ENCODE measurements around the gene DLG5. TPM values are rescaled to one million over a fixed set of nuclear protein-coding genes. Genes with fewer than 3 reads are reported as not detected.

DLG5 gene
- total RNA-seq, 2 experiments from 2014 or later: 2.8 to 2.9 TPM

DNA sequence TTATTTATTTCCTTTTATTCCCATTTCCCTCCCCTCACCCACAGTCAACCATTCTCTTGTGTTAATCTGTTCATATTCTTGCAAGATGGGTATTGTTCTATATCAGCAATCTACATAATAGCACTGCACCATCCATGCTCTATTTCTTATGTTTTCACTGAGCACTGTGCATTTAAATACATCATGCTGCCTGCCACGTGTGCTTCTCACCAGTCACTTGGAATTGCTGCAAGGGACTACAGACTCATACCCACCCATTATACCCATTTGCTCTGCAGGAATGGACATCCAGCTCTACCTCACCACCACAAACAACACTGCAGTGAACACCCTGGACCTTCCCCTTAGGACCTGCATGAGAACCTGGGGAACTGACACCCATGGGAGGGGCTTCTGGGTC lies 20.8 kb downstream of the DLG5 start:
- H3K27me3 Mint-ChIP-seq: peaks cover 7% of the 10 kb centered on the region
- CTCF ChIA-PET: no interaction called here
- POLR2A ChIA-PET: no interaction called here
- no peak overlapping the region for H3K4me3 Mint-ChIP-seq
- DNase-seq: no peak
- H3K27ac Mint-ChIP-seq: no peak overlapping the region
- no peaks in the 10 kb centered on the region for H3K9me3 Mint-ChIP-seq
- H3K36me3 Mint-ChIP-seq (ENCODE audit: low read depth): no peaks in the 10 kb centered on the region
- H3K4me1 Mint-ChIP-seq: no peaks in the 10 kb centered on the region

DNA sequence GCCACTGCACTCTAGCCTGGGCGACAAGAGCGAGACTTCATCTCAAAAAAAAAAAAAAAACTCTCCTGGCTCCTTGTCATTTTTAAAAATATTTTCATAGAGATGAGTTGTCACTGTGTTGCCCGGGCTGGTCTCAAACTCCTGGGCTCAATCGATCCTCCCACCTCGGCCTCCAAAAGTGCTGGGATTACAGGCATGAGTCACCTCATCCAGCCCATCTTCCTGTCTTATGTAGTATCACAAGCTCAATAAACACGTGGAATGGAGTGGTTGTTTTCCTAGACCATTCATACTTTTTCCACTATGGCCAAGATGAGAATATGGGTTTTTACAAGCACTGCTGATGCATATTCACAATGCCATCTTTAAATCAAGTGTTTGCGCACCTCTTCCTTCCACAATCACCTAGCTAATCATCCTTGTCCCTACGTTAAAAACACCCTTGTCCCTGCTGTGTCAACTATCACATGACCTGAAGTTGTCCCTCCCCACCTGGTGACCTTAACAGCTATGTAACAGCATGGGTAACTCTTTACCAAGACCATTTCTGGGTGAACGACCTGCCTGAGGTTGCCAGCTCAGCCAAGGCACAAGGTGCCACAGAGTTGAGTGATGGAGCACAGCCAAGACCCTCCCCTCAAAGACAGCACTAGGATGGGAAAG lies 21.3 kb downstream of the DLG5 start:
- CTCF ChIA-PET: no interaction called here
- Mint-ChIP-seq H3K4me3 (no peak overlapping the region), H3K27ac (no peak overlapping the region), H3K36me3 (ENCODE audit: low read depth) (no peaks in the 10 kb centered on the region), H3K27me3 (peaks cover 8% of the 10 kb centered on the region), H3K9me3 (no peaks in the 10 kb centered on the region), H3K4me1 (no peaks in the 10 kb centered on the region)
- DNase-seq: no peak
- POLR2A ChIA-PET: no interaction called here

DNA sequence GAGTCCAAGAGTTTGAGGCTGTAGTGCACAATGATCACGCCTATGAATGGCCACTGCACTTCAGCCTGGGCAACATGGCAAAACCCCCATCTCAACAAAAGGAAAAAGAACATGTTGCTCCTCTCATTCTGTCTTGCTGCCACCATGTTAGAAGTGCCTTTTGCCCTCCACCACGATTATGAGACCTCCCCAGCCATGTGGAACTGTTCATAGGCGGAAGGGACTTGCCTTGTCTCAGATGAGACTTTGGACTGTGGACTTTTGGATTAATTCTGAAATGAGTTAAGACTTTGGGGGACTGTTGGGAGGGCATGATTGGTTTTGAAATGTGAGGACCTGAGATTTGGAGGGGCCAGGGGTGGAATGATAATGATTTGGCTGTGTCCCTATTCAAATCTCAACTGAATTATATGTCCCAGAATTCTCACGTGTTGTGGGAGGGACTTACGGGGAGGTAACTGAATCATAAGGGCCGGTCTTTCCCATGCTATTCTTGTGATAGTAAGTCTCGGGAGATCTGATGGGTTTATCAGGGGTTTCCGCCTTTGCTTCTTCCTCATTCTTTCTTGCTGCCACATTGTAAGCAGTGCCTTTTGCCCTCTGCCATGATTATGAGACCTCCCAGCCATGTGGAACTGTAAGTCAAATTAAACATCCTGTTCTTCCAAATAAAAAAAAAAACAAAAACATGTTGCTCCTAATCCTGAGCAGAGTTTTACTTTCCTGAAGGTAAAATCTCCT lies 22.3 kb downstream of the DLG5 start:
- Mint-ChIP-seq H3K36me3 (ENCODE audit: low read depth) (no peaks in the 10 kb centered on the region), H3K9me3 (no peaks in the 10 kb centered on the region), H3K27me3 (peaks cover 5% of the 10 kb centered on the region), H3K4me1 (no peaks in the 10 kb centered on the region), H3K4me3 (no peak overlapping the region), H3K27ac (no peak overlapping the region)
- no peak for DNase-seq
- ChIA-PET POLR2A (no interaction called here), CTCF (no interaction called here)

DNA sequence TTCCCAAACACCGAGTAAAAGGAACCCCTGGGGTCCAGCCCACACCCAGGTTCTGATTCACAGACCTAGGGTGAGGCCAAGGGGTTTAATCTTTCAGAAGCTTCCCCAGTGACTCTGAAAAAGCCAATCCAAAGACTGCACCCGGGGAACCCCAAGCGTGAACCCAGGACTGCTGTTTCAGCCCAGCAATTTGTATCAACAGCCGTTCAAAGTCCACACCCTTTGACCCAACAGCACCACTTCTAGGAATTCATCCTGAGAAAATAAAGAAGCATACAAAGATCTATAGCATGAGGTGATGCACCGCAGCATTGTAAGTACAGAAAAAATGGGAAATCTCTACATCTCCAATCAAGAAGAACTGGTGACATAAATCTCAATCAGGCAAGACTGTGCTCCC lies 24.4 kb downstream of the DLG5 start:
- CTCF ChIA-PET: no interaction called here
- POLR2A ChIA-PET: no interaction called here
- no peaks in the 10 kb centered on the region for H3K4me1 Mint-ChIP-seq
- no peak overlapping the region for H3K4me3 Mint-ChIP-seq
- no peak overlapping the region for H3K27ac Mint-ChIP-seq
- peaks cover 5% of the 10 kb centered on the region for H3K27me3 Mint-ChIP-seq
- H3K36me3 Mint-ChIP-seq (ENCODE audit: low read depth): no peaks in the 10 kb centered on the region
- DNase-seq: no peak
- no peaks in the 10 kb centered on the region for H3K9me3 Mint-ChIP-seq

DNA sequence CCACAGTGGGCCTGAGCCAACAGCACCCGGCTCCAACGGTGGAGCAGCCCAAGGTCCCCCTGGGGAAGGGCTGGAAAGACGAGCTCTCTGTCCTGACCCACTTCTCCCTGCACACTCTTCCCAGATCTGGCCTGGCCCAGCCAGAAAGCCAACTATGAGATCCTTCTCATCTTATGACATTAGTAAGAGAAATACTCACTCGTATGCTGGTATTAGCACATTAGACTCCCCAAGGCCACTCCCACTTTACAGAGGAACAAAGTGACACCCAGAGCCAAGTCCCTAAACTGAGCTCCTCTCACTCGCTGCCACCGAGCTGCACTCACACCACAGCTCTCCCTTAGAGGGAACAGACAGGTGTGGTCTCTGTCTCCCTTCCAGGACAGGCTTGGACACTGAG lies 24.8 kb downstream of the DLG5 start:
- ChIA-PET POLR2A (no interaction called here), CTCF (no interaction called here)

DNA sequence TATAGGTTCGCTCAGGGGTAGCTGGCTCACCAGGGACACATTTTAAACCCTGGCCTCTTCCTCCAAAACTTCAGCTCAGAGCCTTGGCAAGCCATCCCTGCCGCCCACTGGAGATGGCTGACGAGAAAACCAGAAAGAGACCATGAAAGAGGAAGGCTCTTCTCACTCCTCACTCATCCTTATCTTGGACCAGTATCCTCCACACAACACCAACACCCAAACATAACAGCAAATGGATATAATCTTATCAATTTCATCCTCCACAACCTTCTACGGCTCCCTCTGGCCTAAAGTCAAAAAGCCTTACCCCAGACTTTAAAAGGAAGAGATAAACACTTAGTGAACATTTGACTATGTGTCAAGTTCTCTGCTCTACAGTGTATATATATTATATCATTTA lies 26.9 kb downstream of the DLG5 start:
- ChIA-PET CTCF (no interaction called here), POLR2A (no interaction called here)
- Mint-ChIP-seq H3K27ac (no peak overlapping the region), H3K4me1 (no peaks in the 10 kb centered on the region), H3K27me3 (peaks cover 5% of the 10 kb centered on the region), H3K36me3 (ENCODE audit: low read depth) (no peaks in the 10 kb centered on the region), H3K9me3 (no peaks in the 10 kb centered on the region), H3K4me3 (no peak overlapping the region)
- DNase-seq: no peak

More for the DNA sequence above, 24.8 kb downstream of the DLG5 start:
- no peaks in the 10 kb centered on the region for H3K4me1 Mint-ChIP-seq
- no peak overlapping the region for H3K4me3 Mint-ChIP-seq
- no peak for DNase-seq
- H3K36me3 Mint-ChIP-seq (ENCODE audit: low read depth): no peaks in the 10 kb centered on the region
- H3K27me3 Mint-ChIP-seq: peaks cover 5% of the 10 kb centered on the region
- H3K9me3 Mint-ChIP-seq: no peaks in the 10 kb centered on the region
- no peak overlapping the region for H3K27ac Mint-ChIP-seq

DNA sequence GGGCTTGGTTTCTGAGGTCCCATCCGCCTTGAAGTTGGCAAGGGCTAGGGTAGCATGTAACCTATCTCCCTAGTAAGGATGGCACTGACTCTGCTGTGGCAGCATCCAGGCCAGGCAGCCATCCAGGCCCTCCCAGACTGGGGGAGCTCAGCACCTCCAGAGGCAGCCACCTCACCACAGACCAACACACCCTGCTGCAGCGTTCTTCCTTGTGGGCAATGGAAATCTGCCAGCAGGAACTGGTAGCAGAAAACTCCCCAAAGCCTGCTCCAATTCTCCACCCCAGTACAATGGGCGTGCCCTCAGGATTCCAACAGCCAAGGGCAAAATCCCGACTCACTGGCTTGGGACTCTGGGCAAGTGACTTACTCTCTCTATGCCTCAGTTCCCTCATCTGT lies 27.5 kb downstream of the DLG5 start:
- no peak overlapping the region for H3K4me3 Mint-ChIP-seq

DNA sequence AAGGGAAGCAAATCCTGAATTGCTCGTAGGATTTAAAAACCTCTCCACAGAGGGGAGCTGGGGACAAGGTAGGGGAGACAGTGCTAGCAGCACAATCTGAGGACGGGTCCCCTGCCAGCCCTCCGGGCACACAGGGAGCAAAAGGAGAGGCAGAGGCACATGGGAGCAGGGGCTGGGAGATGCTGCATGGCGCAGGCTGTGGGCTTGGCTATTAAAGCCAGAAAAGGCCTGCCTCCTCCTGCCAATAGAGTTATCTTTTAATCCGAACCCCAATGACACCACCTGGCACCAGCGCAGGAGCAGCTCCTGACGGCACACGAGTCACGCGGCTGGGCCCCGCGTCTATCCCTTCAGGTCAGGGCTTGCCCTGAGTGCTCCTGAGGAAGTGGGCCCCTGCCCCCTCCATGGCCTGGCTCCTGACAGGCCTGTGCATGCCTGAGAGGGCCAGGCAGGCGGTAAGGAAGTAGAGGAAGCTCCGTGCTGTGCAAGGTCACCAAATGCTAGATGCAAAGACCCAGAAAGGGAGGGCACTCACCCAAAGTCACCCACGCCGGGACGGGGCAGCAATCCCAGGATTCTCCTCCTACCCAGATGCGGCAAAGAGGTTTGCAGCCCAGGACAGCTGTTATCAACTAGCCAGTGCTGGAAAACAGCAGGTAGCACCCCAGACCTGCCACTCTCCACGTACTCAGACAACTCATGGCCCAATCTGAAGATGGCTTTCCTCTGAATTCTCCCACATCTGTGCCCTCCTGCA lies 28.1 kb downstream of the DLG5 start:
- ChIA-PET CTCF (interaction anchor here (1.0 kb wide), 1 partner anchor 9 kb away, joined by 3 read pairs; no protein-coding TSS in a partner anchor), POLR2A (no interaction called here)
- DNase-seq: no peak
- Mint-ChIP-seq H3K27ac (no peak overlapping the region), H3K36me3 (ENCODE audit: low read depth) (no peaks in the 10 kb centered on the region), H3K4me1 (no peaks in the 10 kb centered on the region), H3K27me3 (peaks cover 5% of the 10 kb centered on the region), H3K4me3 (no peak overlapping the region), H3K9me3 (no peaks in the 10 kb centered on the region)

More for the DNA sequence above, 27.5 kb downstream of the DLG5 start:
- Mint-ChIP-seq H3K27ac (no peak overlapping the region), H3K27me3 (peaks cover 5% of the 10 kb centered on the region), H3K4me1 (no peaks in the 10 kb centered on the region), H3K36me3 (ENCODE audit: low read depth) (no peaks in the 10 kb centered on the region), H3K9me3 (no peaks in the 10 kb centered on the region)
- ChIA-PET POLR2A (no interaction called here), CTCF (interaction anchor here (1.0 kb wide), 1 partner anchor 9 kb away, joined by 3 read pairs; no protein-coding TSS in a partner anchor)
- no peak for DNase-seq

DNA sequence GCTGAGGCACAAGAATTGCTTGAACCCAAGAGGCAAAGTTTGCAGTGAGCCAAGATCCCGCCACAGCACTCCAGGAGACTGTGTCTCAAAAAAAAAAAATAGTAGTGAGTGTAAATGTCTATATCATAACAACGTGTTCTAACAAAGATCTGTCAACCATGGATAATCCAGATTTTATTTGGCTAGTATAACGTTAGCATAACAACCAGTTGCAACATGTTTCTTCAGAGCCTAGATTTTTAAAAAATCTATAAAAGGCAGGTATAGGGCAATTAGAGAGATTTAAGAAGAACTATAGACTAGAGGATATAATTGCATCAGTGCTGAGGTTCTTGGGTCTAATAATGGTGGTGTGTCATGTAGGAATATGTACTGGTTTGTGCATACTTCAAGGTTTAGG lies 30.5 kb downstream of the DLG5 start:
- POLR2A ChIA-PET: no interaction called here
- no peaks in the 10 kb centered on the region for H3K4me1 Mint-ChIP-seq

DNA sequence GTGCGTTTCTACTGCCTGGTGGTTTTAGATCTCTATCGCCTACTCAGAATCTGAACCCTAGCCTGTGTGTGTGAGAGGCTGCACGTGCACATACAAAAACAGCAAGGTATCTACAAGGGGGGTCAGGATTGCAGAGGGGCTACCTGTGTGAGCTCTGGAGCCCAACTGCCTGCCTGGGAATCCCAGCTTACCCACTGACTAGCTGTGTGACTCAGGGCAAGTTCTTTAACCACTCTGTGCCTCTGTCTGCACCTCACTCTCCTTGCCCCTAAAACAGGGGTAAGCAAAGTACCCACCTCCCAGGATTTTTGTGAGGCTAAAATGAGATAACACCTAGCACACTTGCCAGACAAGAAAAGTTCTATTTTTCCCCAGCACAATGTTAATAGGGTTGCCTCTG lies 32.5 kb downstream of the DLG5 start:
- H3K36me3 Mint-ChIP-seq (ENCODE audit: low read depth): no peaks in the 10 kb centered on the region
- ChIA-PET CTCF (interaction anchor here (0.6 to 1.2 kb wide), 2 partner anchors 13 to 18 kb away, joined by 3 read pairs; no protein-coding TSS in a partner anchor), POLR2A (no interaction called here)
- no peak overlapping the region for H3K4me3 Mint-ChIP-seq
- no peak for DNase-seq
- peaks cover 2% of the 10 kb centered on the region for H3K27me3 Mint-ChIP-seq
- H3K27ac Mint-ChIP-seq: no peak overlapping the region
- H3K4me1 Mint-ChIP-seq: no peaks in the 10 kb centered on the region
- no peaks in the 10 kb centered on the region for H3K9me3 Mint-ChIP-seq

More for the DNA sequence above, 30.5 kb downstream of the DLG5 start:
- Mint-ChIP-seq H3K27ac (no peak overlapping the region), H3K9me3 (no peaks in the 10 kb centered on the region), H3K4me3 (no peak overlapping the region), H3K27me3 (peaks cover 5% of the 10 kb centered on the region), H3K36me3 (ENCODE audit: low read depth) (no peaks in the 10 kb centered on the region)
- DNase-seq: no peak
- CTCF ChIA-PET: no interaction called here

DNA sequence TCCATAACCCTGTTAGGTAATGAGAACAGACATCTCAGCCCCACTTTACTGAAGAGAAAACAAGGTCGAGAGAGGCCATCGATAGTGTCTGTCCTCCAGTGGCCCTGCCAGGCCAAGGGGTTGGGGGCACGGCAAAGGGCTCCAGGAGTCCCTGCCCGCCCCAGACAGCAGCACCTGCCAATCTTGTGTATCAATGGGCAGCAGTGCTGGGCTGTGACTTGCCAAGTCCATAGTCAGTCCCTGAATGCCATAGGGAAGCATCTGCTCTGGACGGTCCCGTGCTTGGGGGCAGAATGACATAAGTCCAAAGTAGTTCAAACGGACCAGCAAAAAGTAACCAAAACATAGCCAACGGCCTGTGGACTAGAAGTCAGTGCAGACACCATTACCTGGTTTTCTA lies 33.2 kb downstream of the DLG5 start:
- no peak for DNase-seq
- Mint-ChIP-seq H3K4me1 (no peaks in the 10 kb centered on the region), H3K36me3 (ENCODE audit: low read depth) (no peaks in the 10 kb centered on the region), H3K27ac (no peak overlapping the region), H3K9me3 (no peaks in the 10 kb centered on the region), H3K27me3 (peaks cover 2% of the 10 kb centered on the region), H3K4me3 (no peak overlapping the region)
- ChIA-PET CTCF (interaction anchor here (1.2 kb wide), 1 partner anchor 13 kb away, joined by 3 read pairs; no protein-coding TSS in a partner anchor), POLR2A (no interaction called here)

DNA sequence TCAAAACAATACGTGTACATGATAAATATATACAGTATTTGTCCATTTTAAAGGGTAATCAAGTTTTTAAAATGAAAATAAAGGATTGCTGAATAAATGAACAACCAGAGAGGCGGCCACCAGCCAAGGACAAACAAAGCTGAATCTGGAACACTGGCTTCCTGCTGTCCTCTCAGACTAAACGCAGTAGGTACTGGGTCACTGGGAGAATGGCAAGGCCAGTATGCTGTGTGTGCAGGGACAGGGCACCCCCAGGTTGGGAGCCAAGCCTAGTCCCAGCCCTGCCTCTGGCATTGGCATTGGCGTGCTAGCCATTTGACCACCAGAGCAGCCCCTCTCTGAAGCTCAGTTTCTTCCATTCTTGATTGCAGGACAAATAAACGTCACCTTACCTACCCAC lies 33.8 kb downstream of the DLG5 start:
- ChIA-PET CTCF (interaction anchor here (0.6 kb wide), 2 partner anchors 44 to 1790 kb away, joined by 3 to 5 read pairs; no protein-coding TSS in a partner anchor), POLR2A (no interaction called here)
- H3K9me3 Mint-ChIP-seq: no peaks in the 10 kb centered on the region
- no peak overlapping the region for H3K27ac Mint-ChIP-seq
- no peaks in the 10 kb centered on the region for H3K36me3 Mint-ChIP-seq (ENCODE audit: low read depth)
- H3K4me1 Mint-ChIP-seq: no peaks in the 10 kb centered on the region
- no peak overlapping the region for H3K4me3 Mint-ChIP-seq
- no peak for DNase-seq
- H3K27me3 Mint-ChIP-seq: peaks cover 2% of the 10 kb centered on the region

DNA sequence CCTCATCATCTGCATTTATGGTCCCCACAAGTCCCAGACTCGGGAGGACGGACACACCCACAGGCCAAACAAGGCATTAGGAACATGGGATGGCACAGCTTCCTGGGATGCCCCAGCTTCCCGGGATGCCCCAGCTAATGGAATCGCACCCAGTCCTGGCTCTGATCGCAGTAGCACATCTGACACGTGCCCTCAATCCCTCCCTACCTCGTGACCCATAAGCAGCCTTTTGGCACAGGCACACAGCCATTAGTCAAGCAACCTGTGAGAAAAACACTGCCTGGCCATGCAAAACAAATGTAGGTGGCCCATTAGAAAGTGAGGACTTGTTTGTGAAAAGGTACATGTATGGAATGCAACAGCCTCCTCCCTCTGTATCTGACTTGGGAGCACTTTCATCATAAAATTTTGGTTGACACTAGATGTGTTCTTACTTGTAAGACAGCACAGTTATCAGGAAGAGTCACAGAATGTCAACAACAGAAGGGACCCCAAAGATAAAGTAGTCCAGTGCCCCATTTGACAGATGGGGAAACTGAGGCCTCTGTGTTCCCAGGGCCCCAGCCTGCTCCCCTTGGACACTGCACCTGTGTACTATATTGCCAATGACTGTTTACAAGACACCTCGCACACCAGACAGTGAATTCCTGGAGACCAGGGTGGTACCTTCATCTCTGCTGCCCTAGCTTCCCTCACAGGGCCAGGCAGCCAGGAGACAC lies 34.4 kb downstream of the DLG5 start:
- no peak overlapping the region for H3K27ac Mint-ChIP-seq
- H3K4me3 Mint-ChIP-seq: no peak overlapping the region
- POLR2A ChIA-PET: no interaction called here
- CTCF ChIA-PET: interaction anchor here (0.6 to 1.0 kb wide), 3 partner anchors 19 to 1791 kb away, joined by 3 to 5 read pairs (median 3); no protein-coding TSS in a partner anchor
- H3K9me3 Mint-ChIP-seq: no peaks in the 10 kb centered on the region
- no peaks in the 10 kb centered on the region for H3K4me1 Mint-ChIP-seq
- peaks cover 2% of the 10 kb centered on the region for H3K27me3 Mint-ChIP-seq
- no peak for DNase-seq
- no peaks in the 10 kb centered on the region for H3K36me3 Mint-ChIP-seq (ENCODE audit: low read depth)

Measured in activated CD4-positive, alpha-beta T cell treated with anti-CD3 and anti-CD28 coated beads, Interleukin-2, amount 10 ng/mL, durations not matched to agents 7 days and 5 days (primary cell).